H1 (cell line): ENCODE results near the gene CFL2. TPM values are rescaled to one million over a fixed set of nuclear protein-coding genes. Genes with fewer than 3 reads are reported as not detected.

Experiments
- CHD7 ChIP-seq: fragments of 300-600 bp; sonication (generic); IDR thresholded peaks from 2 replicates; pipeline ENCODE4 v1.7.1; 2012; ENCODE audit warnings: low read length, moderate library complexity, mild to moderate bottlenecking, inconsistent platforms; ENCODE audit not compliant: insufficient replicate concordance
- CTBP2 ChIP-seq: IDR thresholded peaks from 2 replicates; pipeline ENCODE4 v1.7.0; 2011; ENCODE audit warnings: borderline replicate concordance, mild to moderate bottlenecking, moderate library complexity, mixed read lengths, low read length; ENCODE audit not compliant: insufficient read depth, insufficient read length
- EGR1 ChIP-seq: IDR thresholded peaks from 2 replicates; pipeline ENCODE4 v1.6.1; 2011; ENCODE audit warnings: low read depth, low read length, borderline replicate concordance
- SP1 ChIP-seq: IDR thresholded peaks from 2 replicates; pipeline ENCODE4 v1.6.1; 2011; ENCODE audit warnings: low read depth, low read length
- SP2 ChIP-seq: IDR thresholded peaks from 2 replicates; pipeline ENCODE4 v1.6.1; 2012; ENCODE audit warnings: mild to moderate bottlenecking, low read length, inconsistent platforms
- USF2 ChIP-seq: IDR thresholded peaks from 2 replicates; pipeline ENCODE4 v1.6.1; 2011; ENCODE audit warnings: low read length, improper control_type of control experiment
- polyA plus RNA-seq, 7 experiments: library from polyadenylated mRNA; depleted of rRNA in 3 of 7; stranded (reverse) in 5 of 7; unstranded in 2 of 7; fragments of >200 nt in 5 of 7; fragments of 200-250 nt in 2 of 7; gene quantifications; 1 replicate in 5 of 7; 2 replicates in 1 of 7; 4 replicates in 1 of 7; pipeline versions ENCODE4 v1.2.1 to v1.2.3, GENCODE V29; 2011 to 2013; ENCODE audit warnings: missing spikeins in 2 of 7, mixed read lengths in 2 of 7
- total RNA-seq: library from RNA; stranded (reverse); fragmentation: NEBNext Ultra II Directional; extraction: Animal tissue kit (Norgen Biotek cat#: 25700); gene quantifications from 2 replicates; pipeline ENCODE4 v1.2.1, GENCODE V29; 2021

Gene CFL2
- total and polyA plus RNA-seq, 2 of the 8 experiments (the other 6 are each of a cell fraction or from before 2014, with no cell fraction given) = 9.7 to 20.5 TPM

GRCh38 chr14:34721129-34721528 lies 6.7 kb upstream of the CFL2 start (continued):
- TF ChIP-seq CHD7 = no peak
- no peak for TF ChIP-seq EGR1
- no peak for TF ChIP-seq SP2
- no peak for TF ChIP-seq USF2
- TF ChIP-seq SP1 = no peak
- TF ChIP-seq CTBP2 = no peak
